ENCODE data around the gene CHML.

- TF ChIP-seq CTCF (IDR thresholded peaks at IDR 0.05) = no peak
- no peak for TF ChIP-seq REST (IDR thresholded peaks at IDR 0.05; ENCODE audit: insufficient read depth in 1 of 2, low read depth in 2 of 2, low read length in 1 of 2)
- peak; percentile 74 for TF ChIP-seq POLR2AphosphoS5 (IDR thresholded peaks at IDR 0.05; ENCODE audit: low read depth, low read length)
- TF ChIP-seq TCF7L2 (IDR thresholded peaks at IDR 0.05; ENCODE audit: low read depth, low read length) = no peak
- TF ChIP-seq SIN3A (IDR thresholded peaks at IDR 0.05; ENCODE audit: borderline replicate concordance, insufficient read depth, low read depth, low read length) = peak; percentile 68; the same call in 1 of the 2 replicates
These were observed at the start of gene CHML, which contains the start of gene OPN3 for GRCh38 chr1:241640149-241640866.

Measured in Panc1 (cell line).